ES-I3 (cell line): ENCODE data around the gene SUDS3.

Experiments
- H3K36me3 ChIP-seq: 2 replicates; pipeline ENCODE4 v1.6.1; 2013; ENCODE audit warnings: mild to moderate bottlenecking, low read length, control low read depth, moderate library complexity; ENCODE audit not compliant: insufficient read depth
- H3K4me1 ChIP-seq: 2 replicates; pipeline ENCODE4 v1.6.1; 2013; ENCODE audit warnings: mild to moderate bottlenecking, control low read depth, low read length; ENCODE audit not compliant: insufficient read depth
- H3K9ac ChIP-seq: 2 replicates; pipeline ENCODE4 v1.6.1; 2013; ENCODE audit warnings: low read depth, mild to moderate bottlenecking, low read length, moderate library complexity
- H3K9me3 ChIP-seq: 2 replicates; pipeline ENCODE4 v1.6.1; 2013; ENCODE audit warnings: mild to moderate bottlenecking, low read length, moderate library complexity; ENCODE audit not compliant: control insufficient read depth, insufficient read depth

The SUDS3 gene

DNA sequence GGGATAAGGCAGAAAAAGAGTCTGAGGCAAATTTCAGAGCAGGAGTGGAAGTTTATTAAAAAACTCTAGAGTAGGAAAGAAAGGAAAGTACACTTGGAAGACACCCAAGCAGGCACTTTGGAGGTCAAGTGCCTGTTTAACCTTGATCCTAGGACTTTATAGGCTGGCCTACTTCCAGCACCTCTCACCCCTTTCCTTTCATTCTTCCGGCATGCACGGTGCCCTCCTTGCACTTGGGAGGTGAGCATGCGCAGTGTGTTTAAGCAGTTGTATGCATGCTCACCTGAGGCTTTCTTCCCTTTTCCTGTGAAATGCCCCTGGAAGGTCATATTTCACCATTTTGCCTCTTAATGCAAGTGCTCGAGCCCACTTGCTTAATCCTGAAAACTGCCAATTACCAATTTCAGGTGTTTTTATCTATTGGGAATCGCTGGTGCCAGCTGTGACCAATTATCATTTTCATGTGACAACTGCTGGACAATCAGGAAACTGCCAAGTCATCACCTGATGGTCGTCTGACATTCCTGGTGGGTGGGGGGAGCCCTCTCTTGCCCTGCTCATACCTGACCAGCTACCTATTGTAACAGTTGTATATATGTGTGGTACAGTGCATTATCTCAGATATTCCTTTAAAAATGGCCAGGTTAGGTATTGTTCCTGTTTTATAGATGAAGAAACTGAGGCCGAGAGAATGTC is 53.5 kb downstream of the SUDS3 start:
- H3K9me3 ChIP-seq: peaks cover 3% of the 10 kb centered on the region; the same call in 1 of the 2 replicates
- no peak overlapping the region for H3K9ac ChIP-seq
- no peaks in the 10 kb centered on the region; the same call in 1 of the 2 replicates for H3K4me1 ChIP-seq
- peaks cover 2% of the 10 kb centered on the region; the same call in 1 of the 2 replicates for H3K36me3 ChIP-seq

DNA sequence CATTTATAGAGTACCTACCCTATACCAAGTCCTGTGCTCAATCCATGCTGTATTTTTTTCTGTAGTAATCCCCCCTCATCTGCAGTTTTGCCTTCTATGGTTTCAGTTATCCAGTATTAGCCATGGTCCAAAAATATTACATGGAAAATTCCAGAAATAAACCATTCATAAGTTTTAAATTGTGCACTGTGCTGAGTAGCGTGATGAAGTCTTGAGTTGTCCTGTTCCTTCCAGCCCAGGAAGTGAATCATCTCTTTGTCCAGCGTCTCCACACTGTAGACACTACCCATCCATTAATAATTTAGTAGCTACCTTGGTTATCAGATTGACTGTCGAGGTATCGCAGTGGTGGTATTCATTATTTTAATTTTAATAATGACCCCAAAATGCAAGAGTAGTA is 54.2 kb downstream of the SUDS3 start:
- H3K36me3 ChIP-seq: peaks cover 2% of the 10 kb centered on the region; the same call in 1 of the 2 replicates
- no peaks in the 10 kb centered on the region; the same call in 1 of the 2 replicates for H3K4me1 ChIP-seq
- H3K9ac ChIP-seq: no peak overlapping the region
- peaks cover 3% of the 10 kb centered on the region; the same call in 1 of the 2 replicates for H3K9me3 ChIP-seq

DNA sequence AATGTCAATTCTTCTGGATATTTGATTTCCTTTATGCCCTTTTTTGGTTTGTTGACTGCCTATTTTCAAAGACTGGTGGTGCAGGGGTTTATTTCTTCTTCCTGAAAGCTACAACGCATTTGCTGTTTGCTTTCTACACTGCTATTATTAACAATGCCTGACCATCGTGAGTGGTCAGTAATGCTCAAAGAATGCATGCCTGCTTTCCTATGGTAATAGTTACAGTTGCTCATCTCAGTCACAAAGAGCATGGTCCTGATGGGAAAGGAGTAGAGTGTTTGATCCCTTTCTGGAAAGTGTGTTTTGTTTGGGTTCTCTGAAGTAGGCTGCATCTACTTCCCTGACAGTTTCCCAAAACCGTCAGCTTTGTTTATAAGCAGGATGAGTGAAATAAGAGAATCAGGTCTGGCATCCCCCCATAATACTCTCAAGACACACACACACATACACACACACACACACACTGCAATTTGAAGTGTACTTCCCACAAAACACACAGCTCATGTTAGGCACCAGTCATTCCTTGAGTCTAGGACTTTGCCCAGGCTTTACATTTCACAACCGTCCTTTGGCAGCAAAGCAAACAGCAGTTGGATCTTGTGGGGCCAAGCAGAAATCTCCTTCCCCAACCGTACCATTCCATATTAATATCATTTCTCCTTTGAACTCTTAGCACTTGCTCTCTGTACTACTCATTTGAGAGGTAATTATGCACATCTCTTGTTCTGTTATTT is 56.6 kb downstream of the SUDS3 start:
- Histone ChIP-seq H3K36me3 (no peaks in the 10 kb centered on the region), H3K9me3 (no peaks in the 10 kb centered on the region), H3K4me1 (no peaks in the 10 kb centered on the region; the same call in 1 of the 2 replicates), H3K9ac (no peak overlapping the region)

DNA sequence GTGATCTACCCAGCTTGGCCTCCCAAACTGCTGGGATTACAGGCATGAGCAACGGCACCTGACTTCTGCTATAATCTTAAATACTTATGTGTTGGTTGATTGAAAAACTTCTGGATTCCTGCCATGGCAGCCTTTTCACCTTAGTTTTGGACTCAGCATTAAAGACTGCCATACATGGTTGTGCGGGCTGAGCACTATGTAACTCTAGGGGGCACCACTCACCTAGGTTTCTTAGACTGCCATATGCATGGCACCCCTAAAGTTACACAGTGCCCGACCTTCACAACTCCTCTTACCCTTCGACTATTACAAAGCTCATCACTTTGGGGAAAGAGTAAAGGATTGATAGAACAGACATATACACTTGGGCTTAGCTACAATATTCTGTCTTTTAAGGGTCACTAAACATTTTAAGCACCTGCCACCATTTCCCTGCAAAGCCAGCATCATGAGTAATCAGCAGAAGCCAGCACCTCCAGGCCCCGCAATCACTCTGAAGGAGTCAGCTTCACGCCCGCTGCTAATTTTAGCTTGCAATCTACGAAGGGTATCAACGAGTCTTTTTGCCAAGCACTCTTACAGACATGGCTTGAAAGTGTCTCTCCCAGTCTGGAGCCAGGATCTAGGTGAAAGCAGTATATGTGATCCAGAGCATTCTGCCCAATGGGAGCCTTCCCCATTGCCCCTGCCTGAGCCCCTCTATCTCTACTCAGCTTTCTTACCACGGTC is 59.8 kb downstream of the SUDS3 start:
- no peaks in the 10 kb centered on the region for H3K9me3 ChIP-seq
- no peaks in the 10 kb centered on the region for H3K36me3 ChIP-seq
- no peaks in the 10 kb centered on the region; the same call in 1 of the 2 replicates for H3K4me1 ChIP-seq
- H3K9ac ChIP-seq: no peak overlapping the region

- Histone ChIP-seq H3K36me3 (no peaks in the 10 kb centered on the region), H3K4me1 (no peaks in the 10 kb centered on the region; the same call in 1 of the 2 replicates), H3K9me3 (no peaks in the 10 kb centered on the region), H3K9ac (no peak overlapping the region)
These were observed 60.6 kb downstream of the SUDS3 start for GRCh38 chr12:118436986-118437385.

DNA sequence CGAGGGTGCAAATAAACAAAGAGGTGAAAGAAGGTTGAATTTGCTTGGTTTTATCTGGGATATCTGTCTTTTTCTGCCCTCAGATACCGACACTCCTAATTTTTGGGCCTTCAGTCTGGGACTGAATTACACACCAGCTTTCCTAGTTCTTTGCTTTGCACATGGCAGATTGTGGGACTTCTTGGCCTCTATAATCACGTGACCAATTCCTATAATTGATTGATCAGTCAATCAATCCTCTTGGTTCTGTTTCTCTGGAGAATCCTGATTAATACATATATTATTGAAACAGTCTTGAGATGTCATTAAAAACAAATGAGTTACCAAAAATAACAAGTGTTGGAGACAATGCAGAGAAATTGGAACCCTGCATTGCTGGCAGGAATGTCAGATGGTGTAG is 62.7 kb downstream of the SUDS3 start:
- H3K9me3 ChIP-seq: no peaks in the 10 kb centered on the region
- H3K36me3 ChIP-seq: no peaks in the 10 kb centered on the region

GRCh38 chr12:118446247-118446646 is 69.9 kb downstream of the SUDS3 start:
- no peak overlapping the region for H3K9ac ChIP-seq
- no peaks in the 10 kb centered on the region for H3K9me3 ChIP-seq
- H3K4me1 ChIP-seq: no peaks in the 10 kb centered on the region
- no peaks in the 10 kb centered on the region for H3K36me3 ChIP-seq

More for the DNA sequence above, 62.7 kb downstream of the SUDS3 start:
- Histone ChIP-seq H3K9ac (no peak overlapping the region), H3K4me1 (no peaks in the 10 kb centered on the region)

DNA sequence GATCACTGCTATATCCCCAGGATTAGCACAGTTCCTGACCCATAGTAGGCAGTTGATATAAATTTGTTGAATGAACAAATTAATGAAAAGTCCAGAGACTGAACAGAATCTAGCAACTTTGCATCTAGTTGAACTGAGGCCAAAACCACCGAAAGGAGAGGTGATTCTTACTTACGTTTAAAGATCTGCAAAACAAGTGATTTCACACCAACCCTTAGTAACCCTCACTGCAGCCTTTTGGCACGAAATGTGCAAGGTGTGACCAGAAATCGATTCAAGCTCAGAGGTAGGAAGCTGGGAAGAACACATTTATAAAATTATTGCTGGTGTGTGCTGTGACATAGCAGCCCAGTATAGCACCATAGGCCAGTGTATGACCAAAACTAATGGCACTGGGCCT is 70.8 kb downstream of the SUDS3 start:
- no peaks in the 10 kb centered on the region for H3K4me1 ChIP-seq
- H3K9me3 ChIP-seq: no peaks in the 10 kb centered on the region
- no peaks in the 10 kb centered on the region for H3K36me3 ChIP-seq
- no peak overlapping the region for H3K9ac ChIP-seq

DNA sequence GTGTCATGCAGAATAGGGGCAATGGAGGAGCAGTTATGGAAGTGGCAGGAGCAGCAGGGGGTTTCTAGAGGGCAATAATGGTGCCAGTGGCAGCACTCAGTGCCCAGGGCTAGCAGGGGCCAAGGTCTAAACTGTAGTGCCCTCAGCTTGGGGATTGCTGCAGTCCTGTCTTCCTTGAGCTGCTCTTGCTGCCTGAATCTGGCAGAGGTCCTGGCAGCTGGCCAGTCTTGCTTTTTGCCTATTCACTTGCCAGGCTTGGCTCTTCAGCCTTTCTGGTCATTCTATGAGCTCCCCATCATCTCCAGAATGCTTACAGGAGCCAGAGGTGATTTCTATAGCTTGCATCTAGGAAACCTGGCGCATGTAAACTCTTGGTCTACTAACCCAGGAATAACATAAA is 72.0 kb downstream of the SUDS3 start:
- Histone ChIP-seq H3K36me3 (no peaks in the 10 kb centered on the region), H3K4me1 (no peaks in the 10 kb centered on the region), H3K9ac (no peak overlapping the region), H3K9me3 (no peaks in the 10 kb centered on the region)

- Histone ChIP-seq H3K4me1 (no peaks in the 10 kb centered on the region), H3K9ac (no peak overlapping the region), H3K36me3 (no peaks in the 10 kb centered on the region), H3K9me3 (peaks cover 6% of the 10 kb centered on the region; the same call in 1 of the 2 replicates)
These were observed 79.0 kb downstream of the SUDS3 start for GRCh38 chr12:118455327-118455726.

GRCh38 chr12:118456741-118457140 is 80.4 kb downstream of the SUDS3 start:
- Histone ChIP-seq H3K4me1 (no peaks in the 10 kb centered on the region), H3K36me3 (no peaks in the 10 kb centered on the region), H3K9me3 (peaks cover 6% of the 10 kb centered on the region; the same call in 1 of the 2 replicates), H3K9ac (no peak overlapping the region)

- Histone ChIP-seq H3K9ac (no peak overlapping the region), H3K9me3 (peaks cover 6% of the 10 kb centered on the region; the same call in 1 of the 2 replicates), H3K4me1 (no peaks in the 10 kb centered on the region), H3K36me3 (no peaks in the 10 kb centered on the region)
These were observed 82.8 kb downstream of the SUDS3 start for GRCh38 chr12:118459110-118459509.

DNA sequence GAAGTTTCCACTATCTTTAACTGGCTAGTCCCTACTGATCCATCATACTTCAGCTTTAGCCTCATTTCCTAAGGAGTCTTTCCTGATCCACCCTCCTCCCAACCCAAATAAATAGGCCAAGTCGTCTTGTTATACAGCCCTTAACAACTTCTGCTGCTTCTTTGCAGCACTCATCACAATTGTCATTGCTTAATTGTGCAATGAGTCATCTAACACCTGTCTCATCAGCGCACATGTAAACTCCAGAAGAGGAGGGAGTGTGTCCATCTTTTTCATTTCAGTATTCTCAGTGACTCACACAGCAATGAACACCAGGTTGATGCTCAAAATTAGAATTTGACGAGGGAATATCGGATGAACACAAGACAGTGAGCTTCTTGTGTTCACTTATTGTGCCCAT is 87.3 kb downstream of the SUDS3 start:
- Histone ChIP-seq H3K9me3 (no peaks in the 10 kb centered on the region), H3K4me1 (no peaks in the 10 kb centered on the region), H3K9ac (no peak overlapping the region), H3K36me3 (no peaks in the 10 kb centered on the region)

DNA sequence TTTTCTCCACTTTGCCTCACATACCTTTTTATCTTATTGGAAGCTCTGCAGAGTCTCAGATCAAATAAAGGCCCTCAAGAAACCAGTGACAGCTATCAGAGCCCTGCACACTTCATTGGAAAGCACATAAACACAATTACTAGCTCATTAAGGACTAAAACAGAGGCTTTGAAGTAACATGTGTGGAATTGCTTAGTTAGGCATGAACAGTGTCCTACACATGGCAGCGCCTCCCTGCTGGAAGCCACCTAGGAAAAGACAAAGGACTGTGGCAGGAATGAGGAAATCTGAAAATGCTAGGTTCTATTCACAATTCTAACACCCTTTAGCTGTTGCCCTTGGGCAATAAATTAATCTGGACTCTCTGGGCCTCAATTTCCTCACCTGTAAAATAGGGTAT is 89.4 kb downstream of the SUDS3 start:
- Histone ChIP-seq H3K4me1 (no peaks in the 10 kb centered on the region), H3K36me3 (no peaks in the 10 kb centered on the region), H3K9ac (no peak overlapping the region), H3K9me3 (no peaks in the 10 kb centered on the region)
